Measurements from ENCODE around the gene GALNT16.
"Not testable (repeated sequence)": the region's sequence is repeated elsewhere in the genome, so short reads cannot be mapped to it uniquely, and the experiment has no call there.

The GALNT16 gene

DNA sequence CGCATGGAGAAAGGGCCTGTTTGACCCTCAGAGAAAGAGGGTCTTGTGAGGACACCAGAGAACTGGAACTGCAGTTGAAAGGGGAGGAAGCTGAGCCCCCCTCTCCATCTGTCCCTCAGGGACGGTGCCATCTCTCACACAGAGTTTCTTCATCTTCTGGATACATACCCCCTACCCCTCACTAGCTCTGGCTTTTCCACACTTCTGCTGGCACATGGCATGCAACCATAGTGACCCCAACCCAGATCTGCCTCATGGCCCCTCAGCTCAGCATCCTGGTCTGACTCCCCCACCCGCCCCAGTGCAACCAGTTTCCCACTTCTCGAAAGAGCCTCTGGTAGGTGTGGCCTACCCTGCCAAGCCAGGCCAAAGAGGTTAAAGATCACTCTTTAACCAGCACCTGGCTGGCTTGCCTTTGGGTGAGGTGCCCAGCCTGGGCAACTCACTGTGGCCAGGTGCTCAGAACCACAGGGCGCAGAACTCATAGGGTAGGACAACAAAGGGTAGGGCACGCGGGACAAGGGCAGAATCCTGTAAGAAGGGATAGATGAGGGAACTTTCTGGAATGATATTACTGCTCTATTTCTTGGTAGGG lies 25.8 kb downstream of the GALNT16 start:
- DNase-seq (ENCODE audit: low spot score): no peak

GRCh38 chr14:69287098-69288010 lies 27.4 kb downstream of the GALNT16 start:
- peak; percentile 85 for DNase-seq (ENCODE audit: low spot score)

DNA sequence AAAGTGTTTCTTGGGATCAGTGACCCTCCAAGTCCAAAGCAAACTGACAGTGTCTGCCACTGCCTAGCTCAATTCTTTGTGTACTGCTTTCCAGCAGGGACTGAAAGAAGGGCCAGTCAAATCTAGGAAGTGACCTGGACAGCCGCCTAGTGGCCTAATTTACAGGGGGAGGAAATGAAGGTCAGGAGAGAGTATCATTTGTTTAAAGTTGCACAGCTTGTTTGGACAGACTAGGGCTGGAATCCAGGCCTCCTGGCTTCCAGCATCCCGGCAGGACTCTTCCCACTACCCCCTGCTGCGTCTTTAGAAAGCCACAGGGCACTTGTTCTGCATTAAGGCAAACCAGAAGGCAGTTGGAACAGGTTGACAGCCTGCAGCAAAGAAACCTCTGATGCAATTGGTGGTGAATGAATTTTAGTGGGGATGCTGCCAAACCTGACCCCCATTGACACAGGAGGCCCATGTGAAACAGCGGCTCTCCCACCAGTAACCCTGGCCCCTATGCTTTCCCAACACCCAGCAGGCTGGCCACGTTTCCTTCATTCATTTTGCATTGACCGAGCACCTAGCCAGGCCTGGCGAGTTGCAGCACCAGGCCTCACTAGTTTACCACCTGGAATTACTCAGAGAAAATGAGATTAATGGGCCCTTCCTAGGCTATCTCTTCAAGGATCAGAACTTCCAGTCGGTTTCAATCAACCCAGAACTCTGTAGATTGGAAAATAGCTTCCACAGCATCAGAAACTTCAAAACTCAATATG lies 28.2 kb downstream of the GALNT16 start:
- peak; percentile 92 for DNase-seq (ENCODE audit: low spot score)

DNA sequence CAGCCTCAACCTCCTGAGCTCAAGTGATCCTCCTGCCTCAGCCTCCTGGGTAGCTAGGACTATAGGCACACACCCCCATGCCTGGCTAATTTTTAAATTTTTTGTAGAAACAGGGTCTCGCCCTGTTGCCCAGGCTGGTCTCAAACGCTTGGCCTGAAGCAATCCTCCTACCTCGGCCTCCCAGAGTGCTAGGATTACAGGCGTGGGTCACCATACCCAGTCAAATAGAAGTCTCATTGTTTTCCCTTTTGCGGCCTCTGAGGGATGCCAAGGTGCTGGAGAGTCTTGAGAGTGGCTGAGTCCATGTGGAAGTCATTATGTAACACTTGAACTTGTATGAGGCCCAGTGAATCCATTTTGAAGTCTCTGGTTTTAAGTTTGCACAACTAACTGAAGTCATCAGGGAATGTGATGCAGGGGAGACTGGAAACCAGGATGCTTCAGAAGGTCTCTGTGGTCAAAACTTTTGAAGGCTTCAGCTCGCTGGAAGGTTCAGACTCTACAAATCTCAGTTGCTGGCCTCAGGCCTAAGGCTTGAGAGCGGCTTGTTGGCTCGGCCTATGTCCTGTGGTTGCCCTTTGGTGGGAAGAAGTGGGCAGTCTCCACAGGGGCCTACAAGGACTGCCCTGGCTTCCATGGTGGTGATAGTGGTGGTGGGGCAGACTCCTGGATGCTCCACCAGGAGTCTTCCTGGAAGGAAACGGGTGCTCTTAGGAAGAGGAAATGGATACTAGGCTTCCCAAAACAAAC lies 29.2 kb downstream of the GALNT16 start:
- DNase-seq (ENCODE audit: low spot score): no peak

- DNase-seq (ENCODE audit: low spot score): peak; percentile 20
These were observed 30.0 kb downstream of the GALNT16 start for GRCh38 chr14:69289811-69290520.

DNA sequence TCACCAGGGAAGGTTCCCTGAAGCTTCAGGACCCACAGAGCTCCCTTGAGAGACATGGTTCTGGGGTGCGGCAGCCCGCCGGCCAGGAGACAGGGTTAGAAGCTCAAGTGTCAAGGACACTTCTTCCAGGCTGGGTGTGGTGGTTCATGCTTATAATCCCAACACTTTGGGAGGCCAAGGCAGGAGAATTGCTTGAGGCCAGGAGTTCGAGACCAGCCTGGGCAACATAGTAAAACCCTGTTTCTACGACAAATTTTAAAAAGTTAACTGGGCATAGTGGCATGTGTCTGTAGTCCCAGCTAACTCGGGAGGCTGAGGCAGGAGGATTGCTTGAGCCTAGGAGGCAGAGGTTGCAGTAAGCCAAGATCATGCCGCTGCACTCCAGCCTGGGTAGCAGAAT lies 30.9 kb downstream of the GALNT16 start:
- DNase-seq (ENCODE audit: low spot score): not testable (repeated sequence)

- no peak for DNase-seq (ENCODE audit: low spot score)
These were observed 31.4 kb downstream of the GALNT16 start for GRCh38 chr14:69291396-69291795.

DNA sequence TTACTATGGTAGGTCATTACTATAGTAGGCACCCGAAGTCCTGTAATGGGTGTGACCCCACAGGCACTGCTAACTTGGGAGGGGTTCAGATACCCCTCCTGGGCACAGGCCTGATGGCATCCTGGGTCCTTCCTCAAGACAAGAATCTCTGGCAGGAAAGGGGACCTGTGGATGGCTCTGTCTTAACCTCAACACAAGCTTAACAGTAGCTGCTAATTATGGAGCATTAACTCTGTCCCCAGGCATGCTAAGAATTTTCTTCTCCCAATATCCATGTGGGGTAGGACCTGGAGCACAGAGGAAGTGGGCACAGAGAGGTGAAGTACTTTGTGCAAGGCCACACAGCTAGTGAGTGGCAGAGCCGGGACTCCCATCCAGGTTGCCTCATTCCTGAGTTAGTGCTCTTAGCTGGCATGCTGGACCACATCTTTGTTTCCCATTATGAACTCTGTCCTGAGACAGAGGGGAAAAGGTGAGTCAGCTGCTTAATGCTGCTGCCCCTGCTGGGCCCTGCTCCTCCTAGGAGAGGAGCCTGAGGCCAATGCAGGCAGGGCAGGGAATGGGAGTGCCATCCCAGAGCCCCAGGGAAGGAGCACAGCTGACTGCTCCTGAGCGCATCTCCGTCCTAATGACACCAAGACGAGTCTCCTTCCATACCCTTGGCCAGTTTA lies 32.1 kb downstream of the GALNT16 start:
- DNase-seq (ENCODE audit: low spot score): no peak

GRCh38 chr14:69298131-69299071 lies 38.4 kb downstream of the GALNT16 start:
- DNase-seq (ENCODE audit: low spot score): peak; percentile 78

- peak; percentile 23 for DNase-seq (ENCODE audit: low spot score)
These were observed 39.5 kb downstream of the GALNT16 start for GRCh38 chr14:69299286-69300035.

GRCh38 chr14:69300601-69301221 lies 40.8 kb downstream of the GALNT16 start:
- no peak for DNase-seq (ENCODE audit: low spot score)

DNA sequence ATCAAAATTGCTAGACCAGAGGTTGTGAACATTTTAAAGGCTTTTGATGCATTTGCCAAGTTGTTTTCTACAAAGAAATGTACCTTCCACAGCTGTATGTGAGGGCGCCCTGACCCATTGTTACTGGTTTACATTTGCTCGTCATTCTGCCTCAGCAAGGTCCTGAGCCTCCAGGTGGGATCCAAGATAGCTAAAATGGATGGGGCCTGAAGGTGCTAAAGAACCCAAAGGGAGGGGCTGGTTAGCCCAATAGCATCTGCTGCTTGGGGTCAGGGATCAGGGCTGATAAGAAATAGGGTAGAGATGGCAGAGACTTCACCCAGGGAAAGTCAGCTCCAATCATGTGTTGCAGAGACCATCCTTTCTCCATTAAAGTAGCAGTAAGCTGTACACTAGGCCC lies 43.1 kb downstream of the GALNT16 start:
- no peak for DNase-seq (ENCODE audit: low spot score)

- no peak for DNase-seq (ENCODE audit: low spot score)
These were observed 52.6 kb downstream of the GALNT16 start for GRCh38 chr14:69312608-69313007.

- DNase-seq (ENCODE audit: low spot score): no peak
These were observed 53.2 kb downstream of the GALNT16 start for GRCh38 chr14:69313176-69313575.

DNA sequence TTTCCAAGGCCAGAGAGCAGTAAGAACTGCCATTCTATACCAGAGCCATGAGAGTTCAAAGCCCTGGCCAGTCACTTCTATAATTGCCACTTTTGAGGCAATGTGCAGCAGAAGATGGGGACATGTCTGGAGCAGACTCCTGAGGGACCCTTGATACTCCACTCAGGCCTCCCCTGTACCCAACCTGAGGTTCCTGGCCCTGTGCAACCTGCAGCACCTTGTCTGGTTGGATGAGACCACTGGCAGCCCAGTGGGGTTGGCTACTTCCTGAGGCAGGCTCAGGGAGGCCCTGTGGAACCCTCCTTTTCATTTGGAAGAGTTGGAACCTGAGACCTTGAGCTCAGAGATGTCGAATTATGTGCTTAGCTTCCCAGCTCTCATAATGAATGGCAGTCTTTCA lies 54.4 kb downstream of the GALNT16 start:
- DNase-seq (ENCODE audit: low spot score): no peak

- DNase-seq (ENCODE audit: low spot score): no peak
These were observed 55.3 kb downstream of the GALNT16 start for GRCh38 chr14:69315301-69315700.

DNA sequence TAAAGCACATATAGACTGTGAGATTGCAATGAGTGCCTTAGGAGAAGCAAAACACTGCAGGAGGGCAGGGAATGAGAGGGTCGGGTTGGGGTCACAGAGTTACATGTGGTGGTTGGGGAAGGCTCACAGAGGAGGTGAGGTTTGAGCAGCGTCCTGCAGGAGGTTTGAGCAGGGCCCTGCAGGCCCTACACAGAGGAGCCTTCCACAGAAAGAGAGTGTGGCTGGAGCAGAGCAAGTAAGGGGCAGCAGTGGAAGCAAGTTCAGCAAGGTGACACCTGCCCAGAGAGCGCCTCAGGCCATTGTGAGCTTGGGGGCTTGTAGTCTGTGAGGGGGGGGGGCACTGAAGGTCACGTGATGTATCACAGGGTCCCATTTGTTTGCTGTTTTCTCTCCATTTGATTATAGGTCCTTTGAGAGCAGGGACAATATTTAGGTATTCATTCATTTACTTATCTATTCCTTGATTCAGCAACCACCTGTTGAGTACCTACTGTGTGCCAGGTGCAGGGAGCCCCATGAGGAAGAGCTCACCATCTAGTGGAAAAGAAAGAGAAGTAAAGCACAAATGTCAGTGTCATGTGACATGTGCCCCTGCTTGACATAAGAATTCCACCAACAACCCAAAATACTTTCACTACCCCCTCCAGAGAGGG lies 56.6 kb downstream of the GALNT16 start:
- no peak for DNase-seq (ENCODE audit: low spot score)

Measured in SK-N-DZ (cell line).